GM04503 (cell line): ENCODE data around the gene SPSB4.

Source experiments
- DNase-seq: peaks from one replicate; pipeline ENCODE4 v3.0.0-alpha.2; 2012; ENCODE audit warnings: low read depth

Gene SPSB4

DNA sequence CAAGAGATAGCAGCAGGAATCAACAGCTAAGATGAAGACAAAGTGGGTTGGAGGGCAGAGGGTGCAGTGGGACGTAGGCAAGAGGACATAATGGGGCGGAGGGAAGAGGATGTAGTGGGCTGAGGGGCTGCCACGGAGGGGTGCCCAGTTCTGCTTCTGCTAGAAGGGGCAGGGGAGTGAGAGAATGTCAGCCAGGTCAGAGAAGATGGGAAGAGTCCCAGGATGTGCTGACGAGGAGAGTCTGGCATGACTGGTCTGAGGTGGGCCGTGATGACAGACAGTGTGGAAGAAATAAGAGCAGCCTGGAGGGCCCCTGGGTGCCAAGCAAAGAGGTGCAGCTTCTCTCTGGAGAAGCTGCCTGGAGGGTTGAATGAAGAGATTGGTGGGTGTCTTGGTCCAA, 4.0 kb downstream of the SPSB4 start:
- no peak for DNase-seq

DNA sequence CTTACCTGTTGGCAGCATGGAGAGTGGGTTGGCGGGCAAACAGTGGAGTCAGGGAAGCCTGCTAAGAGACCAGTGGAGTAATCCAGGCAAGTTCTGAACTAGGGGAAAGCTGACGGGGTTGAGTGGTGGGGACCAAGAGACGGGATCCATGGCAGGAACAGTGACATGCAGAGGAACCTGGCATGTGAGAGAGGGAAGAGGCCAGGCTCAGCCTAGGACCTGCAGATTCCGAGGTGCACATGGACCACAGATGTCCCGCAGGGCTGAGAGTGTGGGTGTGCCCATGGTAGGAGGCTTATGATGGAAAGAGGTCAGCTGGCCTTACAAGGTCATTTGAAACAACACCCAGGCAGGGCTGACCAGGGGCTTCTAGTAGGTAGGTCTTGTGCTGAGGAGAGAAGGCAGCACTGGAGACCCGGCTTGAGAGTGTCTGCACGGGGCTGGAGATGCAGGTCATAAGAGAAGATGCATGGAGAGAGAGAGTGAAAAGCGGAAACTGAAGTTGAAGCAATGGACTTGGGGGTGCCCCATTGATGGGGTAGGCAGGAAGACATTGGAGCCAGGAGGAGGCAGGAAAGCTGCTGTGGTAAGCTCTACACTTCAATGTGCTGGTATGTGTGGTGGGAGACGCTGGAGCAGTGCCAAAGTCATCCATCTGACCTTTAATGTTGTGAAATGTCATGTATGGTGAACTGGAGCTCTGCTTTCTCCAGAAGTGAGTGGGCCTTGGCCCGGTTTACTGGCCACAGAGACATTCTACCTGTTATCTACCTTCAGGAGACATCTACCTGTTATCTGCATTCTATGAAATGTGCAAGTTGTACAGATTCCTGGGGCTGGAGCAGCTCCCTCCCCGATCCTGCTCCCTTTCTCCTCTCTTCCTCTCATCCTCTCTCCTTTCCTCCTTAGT, 4.6 kb downstream of the SPSB4 start:
- no peak for DNase-seq

DNA sequence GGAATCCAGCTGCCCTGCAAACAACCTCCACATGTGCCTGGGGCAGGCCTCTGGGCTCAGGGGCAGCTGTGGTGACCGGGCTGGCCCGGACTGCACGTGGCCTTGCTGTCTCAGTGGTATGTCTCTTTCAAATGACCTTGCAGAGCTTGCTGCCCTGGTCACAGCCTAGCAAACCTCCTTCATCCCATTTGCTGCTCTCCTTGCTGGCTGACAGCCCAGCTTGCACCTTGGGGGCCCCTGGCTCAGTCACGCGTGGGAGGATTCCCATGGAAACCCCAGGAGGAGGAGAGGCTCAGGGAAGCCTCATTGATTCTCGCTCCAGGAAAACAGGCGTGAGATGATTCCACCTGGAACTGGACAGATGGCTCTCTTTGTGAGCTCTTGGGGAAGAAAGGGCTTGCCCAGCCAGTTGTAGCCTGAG, 5.6 kb downstream of the SPSB4 start:
- DNase-seq: no peak

DNA sequence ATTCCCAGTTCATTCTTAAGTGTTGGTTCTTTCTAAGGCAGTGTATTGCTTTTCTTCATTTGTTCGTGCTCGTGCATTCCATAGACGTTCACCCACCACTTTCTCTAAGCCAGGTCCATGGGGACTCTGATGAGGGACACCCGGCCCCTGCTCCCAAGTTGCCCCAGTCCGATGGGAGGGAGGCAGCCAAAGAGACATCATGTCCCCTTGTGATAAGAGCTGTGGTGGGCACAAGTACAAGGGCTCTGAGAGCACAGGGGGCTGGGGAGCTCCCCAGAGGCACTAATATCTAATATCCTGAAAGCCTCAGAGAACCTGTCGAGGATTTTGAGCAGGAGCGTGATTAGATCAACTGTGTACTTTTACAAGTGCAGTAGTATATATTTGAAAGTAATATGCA, 6.3 kb downstream of the SPSB4 start:
- DNase-seq: no peak

DNA sequence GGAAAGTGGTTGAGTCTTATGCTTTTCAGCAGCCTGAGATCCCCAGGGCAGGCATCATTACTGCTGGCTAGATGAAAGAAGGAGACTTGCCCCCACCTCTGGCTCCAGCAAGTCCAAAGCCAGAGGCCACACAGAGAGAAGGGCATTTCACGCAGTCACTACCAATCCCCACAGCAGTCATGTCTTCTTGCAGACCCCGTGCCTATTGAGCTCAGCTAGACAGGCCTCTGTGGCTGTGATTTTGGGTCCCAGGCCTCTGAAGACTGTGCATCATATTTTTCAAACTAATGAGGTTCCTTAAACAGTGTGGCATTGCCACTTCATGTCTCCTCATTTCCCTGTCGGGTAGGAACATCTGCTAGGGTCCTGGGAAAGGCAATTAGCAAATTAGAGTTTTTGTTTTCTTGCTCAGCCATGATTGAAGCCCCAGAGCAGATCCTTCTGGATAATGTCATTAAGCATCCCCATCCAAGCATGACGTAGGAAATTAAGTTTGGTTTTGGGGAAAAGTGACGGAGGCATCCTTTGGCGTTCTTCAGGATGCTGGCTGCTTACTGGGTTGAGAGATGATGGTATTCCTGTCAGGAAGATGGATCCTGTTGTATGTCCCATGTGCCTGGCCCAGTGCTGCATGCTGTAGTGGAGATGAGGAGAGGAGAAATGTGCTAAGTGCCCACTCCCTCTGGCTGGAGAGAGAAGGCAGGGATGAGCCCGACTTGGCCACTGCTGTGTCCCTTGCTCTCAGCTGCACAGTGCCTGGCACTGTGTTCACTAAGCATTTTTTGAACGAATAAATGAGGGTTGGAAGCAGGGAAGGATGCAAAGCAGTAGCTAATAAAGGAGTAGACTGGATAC, 7.0 kb downstream of the SPSB4 start:
- no peak for DNase-seq

DNA sequence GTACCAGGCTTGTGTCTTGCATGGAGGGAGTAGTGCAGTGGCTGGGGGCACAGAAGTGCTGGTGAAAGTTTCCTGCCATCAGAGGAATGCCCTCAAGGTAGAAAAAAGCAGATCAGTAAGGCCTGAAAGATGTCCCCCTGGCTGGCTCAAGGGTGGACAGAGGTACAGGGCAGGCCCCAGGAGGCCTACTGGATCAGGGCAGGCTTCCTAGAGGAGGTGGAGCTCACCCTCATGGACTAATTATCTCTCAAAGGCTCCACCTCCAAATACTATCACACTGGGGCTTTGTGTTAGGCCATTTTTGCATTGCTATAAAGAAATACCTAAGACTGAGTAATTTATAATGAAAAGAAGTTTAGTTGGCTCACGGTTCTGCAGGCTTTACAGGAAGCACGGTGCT, 7.8 kb downstream of the SPSB4 start:
- DNase-seq: no peak

DNA sequence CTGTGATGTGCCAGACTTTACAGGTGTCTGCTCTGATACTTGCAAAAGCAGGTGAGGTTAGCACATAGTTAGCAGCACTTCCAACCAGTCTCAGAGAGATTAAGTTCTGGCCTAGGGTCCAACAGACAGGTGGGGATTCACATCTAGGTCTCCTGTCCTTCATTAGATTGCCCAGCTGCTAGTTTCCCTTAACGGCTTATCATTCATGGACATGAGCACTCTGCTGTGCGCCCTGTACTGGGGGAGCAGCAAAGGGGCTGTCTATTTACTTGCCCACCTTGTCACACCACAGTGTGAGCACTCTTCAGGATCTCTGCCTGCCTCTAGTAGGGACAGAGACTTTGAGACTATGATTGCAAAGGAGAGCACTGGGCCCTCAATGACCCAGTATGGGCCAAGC, 8.7 kb downstream of the SPSB4 start:
- no peak for DNase-seq

DNA sequence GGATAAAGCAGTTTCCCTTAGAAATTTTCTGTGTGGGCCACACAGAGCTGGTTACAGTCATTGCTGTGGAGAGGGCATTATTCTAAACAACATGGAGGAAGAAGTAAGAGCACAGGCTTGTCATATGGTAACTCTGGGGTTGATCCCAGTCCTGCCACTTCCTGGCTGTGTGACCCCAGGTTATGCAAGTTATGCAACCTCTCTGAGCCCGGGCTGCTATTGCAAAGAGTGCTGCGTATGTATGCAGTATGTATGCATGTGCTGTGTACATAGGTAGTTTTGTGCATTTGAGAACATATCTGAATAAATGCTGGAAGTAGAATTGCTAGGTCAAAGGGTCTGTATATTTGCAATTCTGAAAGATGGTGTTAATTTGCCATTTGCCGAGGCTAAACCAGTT, 9.2 kb downstream of the SPSB4 start:
- no peak for DNase-seq

DNA sequence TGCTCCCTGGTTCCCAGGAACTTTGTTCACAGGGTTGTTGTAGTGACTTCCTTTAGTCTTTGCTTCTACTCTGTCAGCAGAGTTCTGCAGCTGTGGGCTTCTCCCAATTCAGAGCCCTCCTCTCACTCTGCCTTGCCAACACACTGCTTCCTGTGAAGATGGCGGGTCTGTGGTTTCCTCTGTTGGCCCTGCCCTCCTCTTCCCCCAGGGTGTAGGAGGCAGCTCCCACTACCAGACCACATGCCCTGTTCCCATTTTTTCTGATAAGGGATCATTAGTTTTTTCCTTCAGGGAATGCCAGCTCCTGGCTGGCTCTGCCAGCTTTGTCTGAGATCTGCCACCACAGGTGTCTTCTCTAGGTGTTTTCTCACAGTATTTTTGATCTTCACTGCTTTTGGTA, 12.7 kb downstream of the SPSB4 start:
- DNase-seq: no peak

DNA sequence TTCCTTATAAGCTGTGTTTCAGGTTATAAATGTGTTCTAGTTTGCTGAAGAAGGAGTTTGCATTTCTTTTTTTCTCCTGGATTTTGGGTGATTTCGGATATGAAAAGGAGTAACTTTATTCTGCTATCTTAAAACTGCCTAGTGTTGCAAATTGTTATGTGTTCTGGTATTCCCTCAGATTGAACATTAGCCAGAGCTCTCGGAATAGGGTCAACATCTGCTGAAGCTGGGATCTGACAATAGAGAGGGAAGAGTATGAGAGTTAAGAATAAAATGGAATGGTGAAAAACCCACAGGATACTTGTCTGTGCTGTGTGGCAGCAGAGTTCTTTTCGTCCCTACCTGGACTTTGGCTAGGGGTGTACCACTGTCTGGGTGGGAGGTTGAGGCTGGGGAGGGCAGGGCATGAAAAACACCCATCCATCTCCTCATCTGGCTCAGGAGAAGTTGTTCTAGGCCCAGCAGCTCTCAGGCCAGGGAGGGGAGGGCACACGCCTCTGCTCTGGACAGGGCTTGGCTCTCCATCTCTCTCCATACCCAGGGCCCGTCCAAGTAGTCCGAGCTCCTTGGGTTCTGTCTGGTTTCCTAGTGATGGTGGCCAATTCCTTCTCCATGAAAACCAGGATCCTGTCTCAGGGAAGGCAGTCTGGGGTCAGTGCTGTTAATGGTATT, 13.2 kb downstream of the SPSB4 start:
- no peak for DNase-seq

DNA sequence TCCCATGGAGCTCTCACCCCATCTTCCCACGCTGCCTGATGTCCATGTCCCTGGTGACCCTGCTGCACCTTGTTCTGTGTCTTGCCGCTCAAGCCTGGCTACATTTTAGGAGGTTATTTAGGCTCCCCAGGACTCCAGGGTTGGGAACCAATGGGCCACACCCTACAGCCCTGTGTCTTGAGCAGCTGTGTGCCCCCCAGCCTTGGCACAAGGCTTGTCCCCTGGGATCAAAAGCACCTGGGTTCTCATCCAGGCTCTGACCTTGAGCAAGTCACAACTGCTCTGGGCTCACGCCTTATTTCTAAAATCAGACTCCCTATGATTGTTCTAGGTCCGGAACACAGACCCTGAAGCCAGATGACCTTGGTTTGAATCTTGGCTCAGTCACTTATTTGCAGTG, 14.1 kb downstream of the SPSB4 start:
- DNase-seq: no peak

DNA sequence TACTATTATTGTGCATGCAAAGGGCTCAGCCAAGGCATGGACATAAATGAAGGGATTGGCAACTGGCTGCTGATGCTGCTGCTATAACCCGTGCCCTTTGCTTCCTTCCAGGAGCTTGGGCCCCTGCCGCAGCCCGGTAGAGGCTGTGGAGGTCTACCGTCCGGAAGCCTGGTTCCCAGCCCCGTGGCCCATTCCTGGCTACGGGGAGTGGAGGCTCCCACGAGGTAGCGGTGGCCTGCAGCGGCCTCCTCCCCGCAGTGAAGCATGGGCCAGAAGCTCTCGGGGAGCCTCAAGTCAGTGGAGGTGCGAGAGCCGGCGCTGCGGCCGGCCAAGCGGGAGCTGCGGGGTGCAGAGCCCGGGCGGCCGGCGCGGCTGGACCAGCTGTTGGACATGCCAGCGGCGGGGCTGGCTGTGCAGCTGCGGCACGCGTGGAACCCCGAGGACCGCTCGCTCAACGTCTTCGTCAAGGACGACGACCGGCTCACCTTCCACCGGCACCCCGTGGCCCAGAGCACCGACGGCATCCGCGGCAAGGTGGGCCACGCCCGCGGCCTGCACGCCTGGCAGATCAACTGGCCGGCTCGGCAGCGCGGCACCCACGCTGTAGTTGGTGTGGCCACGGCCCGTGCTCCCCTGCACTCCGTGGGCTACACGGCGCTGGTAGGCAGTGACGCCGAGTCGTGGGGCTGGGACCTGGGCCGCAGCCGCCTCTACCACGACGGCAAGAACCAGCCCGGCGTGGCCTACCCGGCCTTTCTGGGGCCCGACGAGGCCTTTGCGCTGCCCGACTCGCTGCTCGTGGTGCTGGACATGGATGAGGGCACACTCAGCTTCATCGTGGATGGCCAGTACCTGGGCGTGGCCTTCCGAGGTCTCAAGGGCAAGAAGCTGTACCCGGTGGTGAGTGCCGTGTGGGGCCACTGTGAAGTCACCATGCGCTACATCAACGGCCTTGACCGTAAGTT, 15.0 kb downstream of the SPSB4 start:
- no peak for DNase-seq

DNA sequence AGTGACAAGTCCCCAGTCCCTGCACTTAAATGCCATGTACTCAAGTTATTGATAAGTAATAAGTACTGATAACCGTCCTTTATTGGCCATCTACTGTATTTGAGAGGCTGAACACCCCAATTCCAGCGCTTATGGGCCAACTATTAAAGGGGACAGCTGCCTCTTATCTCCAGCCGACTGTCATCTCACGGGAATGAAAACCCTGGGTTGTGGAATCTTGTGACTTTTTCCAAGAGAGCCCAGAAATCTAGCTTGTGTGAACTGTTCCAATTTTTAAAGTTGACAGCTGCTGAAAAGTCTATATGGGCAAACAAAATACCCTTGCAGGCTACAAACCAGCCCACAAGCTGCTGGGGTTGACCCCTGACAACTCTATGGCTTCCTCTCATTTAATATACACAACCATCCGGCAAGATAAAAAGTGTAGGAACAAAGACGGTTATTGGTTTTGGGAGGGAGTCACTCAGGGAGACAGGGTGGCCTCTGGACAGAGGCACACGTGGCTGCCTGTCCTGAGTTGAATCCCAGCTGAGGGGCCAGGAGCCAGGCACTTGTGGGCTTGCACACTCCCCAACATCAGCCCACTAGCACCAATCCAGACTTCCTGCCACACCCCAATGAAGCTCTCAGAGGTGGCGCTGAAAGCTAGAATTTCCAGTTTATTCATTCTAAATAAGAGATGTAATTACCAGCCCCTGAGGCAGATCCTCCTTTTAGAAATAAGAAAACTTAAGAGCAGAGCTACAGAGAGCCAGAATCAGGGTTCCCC, 16.2 kb downstream of the SPSB4 start:
- no peak for DNase-seq

DNA sequence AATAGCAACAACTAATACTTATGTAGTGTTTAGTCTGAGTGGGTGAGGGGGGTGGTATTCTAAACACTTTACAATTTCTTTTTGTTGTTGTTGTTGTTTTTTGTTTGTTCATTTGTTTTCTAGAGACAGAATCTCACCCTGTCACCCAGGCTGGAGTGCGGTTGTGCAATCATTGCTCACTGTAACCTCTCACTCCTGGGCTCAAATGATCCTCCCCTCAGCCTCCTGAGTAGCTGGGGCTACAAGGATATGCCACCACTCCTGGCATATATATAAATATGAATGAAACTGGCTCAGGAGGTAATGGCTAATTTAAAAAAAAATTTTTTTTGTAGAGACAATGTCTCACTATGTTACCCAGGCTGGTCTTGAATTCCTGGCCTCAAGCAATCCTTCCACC, 19.1 kb downstream of the SPSB4 start:
- no peak for DNase-seq

DNA sequence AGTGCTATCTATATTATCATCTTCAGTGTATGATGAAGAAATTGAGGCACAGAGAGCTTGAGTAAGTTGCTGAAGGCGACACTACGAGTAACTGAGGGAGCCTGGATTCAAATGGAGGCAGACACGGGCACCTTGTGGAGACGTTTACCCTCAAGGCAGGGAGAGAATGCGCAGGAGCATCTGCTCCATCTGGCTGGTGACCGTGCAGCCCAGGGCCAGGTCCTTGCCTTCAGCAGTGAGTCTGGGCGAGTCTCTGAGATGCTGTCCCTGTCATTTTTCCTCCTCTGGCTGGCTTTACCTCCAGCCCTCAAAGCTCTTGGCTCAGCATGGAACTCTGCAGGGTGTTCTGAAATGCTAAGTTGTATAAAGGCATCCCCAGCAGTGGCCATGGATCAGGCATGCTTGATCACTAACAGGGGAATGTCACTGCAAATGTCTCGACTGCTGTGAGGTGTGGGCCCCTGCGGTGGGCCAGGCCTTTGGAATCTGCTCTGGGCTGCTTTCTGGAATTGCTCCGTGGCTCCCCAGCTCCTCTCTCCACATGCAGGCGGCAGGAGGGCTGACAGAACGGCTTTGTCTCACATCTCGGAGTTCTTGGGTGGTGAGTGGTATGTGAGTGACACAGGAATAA, 19.7 kb downstream of the SPSB4 start:
- DNase-seq: no peak

DNA sequence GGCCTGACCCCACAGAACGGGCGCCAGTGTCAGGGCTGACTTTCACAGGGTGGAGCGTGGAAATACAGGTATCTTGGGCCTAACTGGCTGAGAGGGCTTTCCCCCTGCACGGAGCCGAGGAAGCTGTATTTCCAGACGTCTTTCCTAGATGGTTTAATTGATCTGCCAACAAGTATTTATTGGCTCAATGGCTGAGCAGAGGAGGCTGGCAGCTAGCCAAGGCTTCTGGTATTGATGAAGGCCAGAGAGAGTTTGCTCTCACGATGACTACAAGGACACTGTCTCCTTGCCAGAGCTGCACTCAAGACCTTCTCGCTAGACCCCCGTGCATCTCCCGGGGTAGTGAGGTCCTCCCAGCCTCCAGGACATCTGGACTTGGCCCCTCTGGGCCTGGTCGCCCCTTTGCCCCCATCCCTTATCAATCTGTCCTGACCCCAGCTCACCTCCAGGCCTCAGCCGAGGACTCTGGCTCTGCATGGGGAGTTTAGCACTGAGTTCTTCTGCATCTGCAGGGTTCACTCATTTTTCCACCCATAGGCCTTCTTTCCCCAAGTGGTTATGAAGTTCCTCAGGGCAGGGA, 20.6 kb downstream of the SPSB4 start:
- no peak for DNase-seq

DNA sequence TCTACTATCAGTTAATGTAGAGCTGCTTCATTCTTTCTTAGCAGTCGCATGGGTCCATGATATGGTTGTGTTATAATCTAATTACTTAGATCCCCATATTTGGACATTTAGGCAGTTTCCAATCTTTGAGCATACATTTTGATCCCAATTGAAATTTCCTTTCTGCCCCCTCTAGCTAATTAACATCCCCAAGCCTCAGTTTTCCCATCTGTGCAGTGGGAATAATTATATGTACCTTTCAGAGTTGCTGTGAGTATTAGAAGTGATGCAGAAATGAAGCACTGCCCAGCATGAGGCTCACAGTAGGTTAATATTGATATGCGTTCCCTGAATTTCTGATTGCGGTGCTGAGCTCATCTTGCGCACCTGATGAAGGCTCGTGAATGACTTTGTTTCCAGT, 21.8 kb downstream of the SPSB4 start:
- no peak for DNase-seq

DNA sequence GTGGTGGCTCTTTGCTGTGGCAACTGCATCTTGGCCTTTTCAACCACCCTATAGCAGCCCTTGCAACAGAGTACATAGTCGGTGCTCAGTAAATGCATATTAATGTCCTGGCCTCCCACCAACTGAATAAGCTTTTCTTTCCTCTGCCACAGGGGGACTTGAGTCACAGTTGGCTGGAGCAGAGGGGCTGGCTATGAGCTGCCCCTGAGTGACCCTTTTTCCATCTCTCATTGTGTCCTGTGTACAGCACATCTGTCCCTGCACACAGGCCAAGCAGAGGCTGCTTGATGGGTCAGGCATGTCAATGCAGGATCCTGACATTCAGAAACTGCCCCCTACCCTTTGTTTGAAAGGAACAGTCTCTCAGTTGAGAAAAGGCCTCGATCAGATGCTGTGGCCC, 22.4 kb downstream of the SPSB4 start:
- no peak for DNase-seq

DNA sequence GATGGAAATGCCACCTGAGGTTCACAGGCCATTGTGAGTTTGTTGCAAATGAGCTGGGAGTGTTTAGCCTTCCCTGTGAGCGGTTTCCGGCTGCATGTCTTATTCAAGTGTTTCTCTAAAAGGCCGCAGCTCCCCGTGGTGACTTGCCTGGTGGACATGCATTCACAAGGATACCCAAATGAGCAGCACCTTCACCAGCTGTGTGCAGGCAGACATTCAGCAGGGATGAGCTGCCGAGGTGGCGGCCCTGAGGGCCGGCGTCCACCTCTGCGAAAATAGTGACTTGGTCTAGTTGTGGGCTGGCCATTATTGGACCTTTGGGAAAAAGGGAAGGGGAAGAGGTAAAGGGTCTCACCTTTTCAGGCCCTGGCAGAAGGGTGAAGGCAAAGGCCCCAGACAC, 23.4 kb downstream of the SPSB4 start:
- DNase-seq: no peak
